GM19468 (cell line): ENCODE measurements around the gene CSKMT.
"Not testable (repeated sequence)": the region's sequence is repeated elsewhere in the genome, so short reads cannot be mapped to it uniquely, and the experiment has no call there.

ENCODE experiments used
- ATAC-seq: cut with Tn5 transposase; IDR thresholded peaks from one replicate; pipeline ENCODE4 v1.9.1; 2021; ENCODE audit warnings: mild to moderate bottlenecking, moderate library complexity, moderate number of reproducible peaks; ENCODE audit not compliant: unreplicated experiment; ENCODE audit errors: extremely low read depth

The CSKMT gene

GRCh38 chr11:62652161-62653006, 12.7 kb upstream of the CSKMT start:
- ATAC-seq: no peak

- ATAC-seq: no peak
These were observed 10.8 kb upstream of the CSKMT start for GRCh38 chr11:62654297-62654696.

- no peak for ATAC-seq
These were observed 8.2 kb upstream of the CSKMT start for GRCh38 chr11:62656796-62657429.

- no peak for ATAC-seq
These were observed 572 bp upstream of the CSKMT start for GRCh38 chr11:62664405-62665074.

- ATAC-seq: no peak
These were observed 617 bp downstream of the CSKMT start for GRCh38 chr11:62665599-62666258.

- ATAC-seq: no peak
These were observed 1.3 kb downstream of the CSKMT start for GRCh38 chr11:62666259-62666926.

GRCh38 chr11:62667460-62667859, 2.3 kb downstream of the CSKMT start:
- no peak for ATAC-seq

GRCh38 chr11:62669420-62670161, 4.5 kb downstream of the CSKMT start:
- no peak for ATAC-seq

GRCh38 chr11:62671236-62671607, 6.1 kb downstream of the CSKMT start:
- no peak for ATAC-seq

GRCh38 chr11:62671608-62672389, 6.7 kb downstream of the CSKMT start, which contains the start of the genes LBHD1 and UQCC3:
TSS of gene LBHD1 (minus strand) at chr11:62672267. CDS start at chr11:62670031, 2,236 bp downstream.
TSS of gene UQCC3 (plus strand) at chr11:62671673. CDS start at chr11:62671746, 73 bp downstream.
- no peak for ATAC-seq

GRCh38 chr11:62673196-62673525, 8.0 kb downstream of the CSKMT start:
- ATAC-seq: no peak

- not testable (repeated sequence) for ATAC-seq
These were observed 10.3 kb downstream of the CSKMT start for GRCh38 chr11:62675415-62675814.

GRCh38 chr11:62676698-62677097, 11.6 kb downstream of the CSKMT start:
- no peak for ATAC-seq

- ATAC-seq: no peak
These were observed 12.0 kb downstream of the CSKMT start for GRCh38 chr11:62677156-62677555.

GRCh38 chr11:62677714-62678113, 12.6 kb downstream of the CSKMT start:
- ATAC-seq: no peak

- no peak for ATAC-seq
These were observed 13.3 kb downstream of the CSKMT start for GRCh38 chr11:62678433-62678769.

GRCh38 chr11:62678770-62679696, 13.9 kb downstream of the CSKMT start, which contains the start of gene UBXN1:
TSS of gene UBXN1 (minus strand) at chr11:62679073. CDS start at chr11:62678923, 150 bp downstream.
- ATAC-seq: no peak

- ATAC-seq: no peak
These were observed 15.7 kb downstream of the CSKMT start for GRCh38 chr11:62680825-62681240.
